Tibial artery (tissue), 4 donors: Measurements from ENCODE around the gene CCDC57.
A peak's percentile ranks its signal among the peaks of the same experiment; 100 is the strongest.

Experiments
- DNase-seq, 2 donors: peaks; one replicate each; pipeline ENCODE4 v3.0.0-alpha.2; 2019
- H3K27ac ChIP-seq, 2 donors: fragments of 200-600 bp; sonication (generic) in 1 of 2; 1 replicate in 1 of 2; 2 replicates in 1 of 2; pipeline ENCODE4 v1.5.1; 2018 to 2019; ENCODE audit warnings: mild to moderate bottlenecking in 1 of 2
- H3K27me3 ChIP-seq, 2 donors: fragments of 200-600 bp; sonication (generic) in 1 of 2; one replicate each; pipeline versions ENCODE4 v1.5.1 to v1.6.0; 2016 to 2019
- H3K36me3 ChIP-seq, 3 donors: fragments of 200-600 bp; sonication (generic) in 2 of 3; one replicate each; pipeline ENCODE4 v1.5.1; 2016 to 2019; ENCODE audit warnings: mild to moderate bottlenecking in 2 of 3
- H3K4me1 ChIP-seq, 4 donors: fragments of 200-600 bp; sonication (generic) in 2 of 4; 1 replicate in 3 of 4; 2 replicates in 1 of 4; pipeline ENCODE4 v1.5.1; 2016 to 2019
- H3K4me3 ChIP-seq, 2 donors: fragments of 200-600 bp; sonication (generic) in 1 of 2; 1 replicate in 1 of 2; 2 replicates in 1 of 2; pipeline ENCODE4 v1.5.1; 2018 to 2019; ENCODE audit warnings: mild to moderate bottlenecking in 2 of 2
- H3K9me3 ChIP-seq, 3 donors: fragments of 200-600 bp; sonication (generic) in 1 of 3; one replicate each; pipeline ENCODE4 v1.5.1; 2016 to 2019
- intact Hi-C: fragments of 100-400 bp; cut with DNase I; formaldehyde crosslinking; loops from one replicate; pipeline ENCODE4 v1.15.0; 2023; ENCODE audit warnings: low total_unique reads
- TF ChIP-seq, protein P1 (sequence below), 2 experiments: fragments of 200-600 bp in 1 of 2; fragments of 450-650 bp in 1 of 2; IDR thresholded peaks; one replicate each; pipeline ENCODE4 v1.5.1; 2017 to 2019; ENCODE audit warnings: antibody characterized with exemption in 2 of 2, mild to moderate bottlenecking in 1 of 2, moderate library complexity in 1 of 2

Gene CCDC57

DNA sequence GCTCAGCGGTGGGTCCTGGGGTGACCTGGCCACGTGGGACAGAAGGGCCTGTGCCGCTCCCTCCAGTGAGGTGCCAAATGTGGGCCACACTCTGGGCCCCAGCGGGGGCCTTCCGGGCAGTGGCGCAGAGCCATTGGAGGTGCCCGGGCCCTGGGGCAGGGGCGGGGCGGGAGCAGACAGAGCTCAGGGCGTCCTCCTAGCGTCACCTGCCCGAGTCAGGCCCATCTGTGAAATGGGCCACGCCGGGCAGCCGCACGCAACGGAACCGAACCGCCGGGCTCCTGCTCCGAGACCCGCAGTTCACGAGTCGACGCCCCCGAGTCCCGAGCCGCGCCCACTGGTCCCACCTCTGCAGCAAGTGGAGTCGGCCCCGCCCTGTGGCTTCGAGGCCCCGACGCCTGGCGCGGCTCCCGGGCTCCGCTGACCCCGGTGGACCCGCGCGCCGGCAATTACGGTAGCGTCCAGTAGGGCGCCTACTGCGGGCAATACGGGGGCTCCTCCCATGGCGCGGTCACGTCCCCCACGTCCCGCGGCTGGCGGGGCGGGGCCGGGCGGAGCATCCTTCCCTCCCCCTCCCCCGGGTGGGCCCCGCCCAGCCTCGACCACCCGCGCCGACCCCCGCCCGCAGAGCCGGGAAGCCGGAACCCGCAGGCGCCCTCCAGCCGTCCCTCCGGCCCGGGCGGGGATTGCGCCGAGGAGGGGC is 18.1 kb upstream of the CCDC57 start:
- H3K27me3 ChIP-seq, result peaks cover 0 to 29% of the 10 kb centered on the region in 2 donors
- H3K36me3 ChIP-seq, result no peaks in the 10 kb centered on the region
- TF ChIP-seq, protein P1, sequence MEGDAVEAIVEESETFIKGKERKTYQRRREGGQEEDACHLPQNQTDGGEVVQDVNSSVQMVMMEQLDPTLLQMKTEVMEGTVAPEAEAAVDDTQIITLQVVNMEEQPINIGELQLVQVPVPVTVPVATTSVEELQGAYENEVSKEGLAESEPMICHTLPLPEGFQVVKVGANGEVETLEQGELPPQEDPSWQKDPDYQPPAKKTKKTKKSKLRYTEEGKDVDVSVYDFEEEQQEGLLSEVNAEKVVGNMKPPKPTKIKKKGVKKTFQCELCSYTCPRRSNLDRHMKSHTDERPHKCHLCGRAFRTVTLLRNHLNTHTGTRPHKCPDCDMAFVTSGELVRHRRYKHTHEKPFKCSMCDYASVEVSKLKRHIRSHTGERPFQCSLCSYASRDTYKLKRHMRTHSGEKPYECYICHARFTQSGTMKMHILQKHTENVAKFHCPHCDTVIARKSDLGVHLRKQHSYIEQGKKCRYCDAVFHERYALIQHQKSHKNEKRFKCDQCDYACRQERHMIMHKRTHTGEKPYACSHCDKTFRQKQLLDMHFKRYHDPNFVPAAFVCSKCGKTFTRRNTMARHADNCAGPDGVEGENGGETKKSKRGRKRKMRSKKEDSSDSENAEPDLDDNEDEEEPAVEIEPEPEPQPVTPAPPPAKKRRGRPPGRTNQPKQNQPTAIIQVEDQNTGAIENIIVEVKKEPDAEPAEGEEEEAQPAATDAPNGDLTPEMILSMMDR (IDR thresholded peaks at IDR 0.05), result peak; percentile 58 to 72
- peak overlapping the region; percentile 82 to 92 for H3K27ac ChIP-seq
- no peaks in the 10 kb centered on the region for H3K9me3 ChIP-seq
- DNase-seq, result peak; percentile 78 to 94
- intact Hi-C loops, result no loop called here
- H3K4me3 ChIP-seq, result peak overlapping the region; percentile 56 to 58
- peaks cover 0 to 54% (median 46%) of the 10 kb centered on the region in 4 donors for H3K4me1 ChIP-seq

DNA sequence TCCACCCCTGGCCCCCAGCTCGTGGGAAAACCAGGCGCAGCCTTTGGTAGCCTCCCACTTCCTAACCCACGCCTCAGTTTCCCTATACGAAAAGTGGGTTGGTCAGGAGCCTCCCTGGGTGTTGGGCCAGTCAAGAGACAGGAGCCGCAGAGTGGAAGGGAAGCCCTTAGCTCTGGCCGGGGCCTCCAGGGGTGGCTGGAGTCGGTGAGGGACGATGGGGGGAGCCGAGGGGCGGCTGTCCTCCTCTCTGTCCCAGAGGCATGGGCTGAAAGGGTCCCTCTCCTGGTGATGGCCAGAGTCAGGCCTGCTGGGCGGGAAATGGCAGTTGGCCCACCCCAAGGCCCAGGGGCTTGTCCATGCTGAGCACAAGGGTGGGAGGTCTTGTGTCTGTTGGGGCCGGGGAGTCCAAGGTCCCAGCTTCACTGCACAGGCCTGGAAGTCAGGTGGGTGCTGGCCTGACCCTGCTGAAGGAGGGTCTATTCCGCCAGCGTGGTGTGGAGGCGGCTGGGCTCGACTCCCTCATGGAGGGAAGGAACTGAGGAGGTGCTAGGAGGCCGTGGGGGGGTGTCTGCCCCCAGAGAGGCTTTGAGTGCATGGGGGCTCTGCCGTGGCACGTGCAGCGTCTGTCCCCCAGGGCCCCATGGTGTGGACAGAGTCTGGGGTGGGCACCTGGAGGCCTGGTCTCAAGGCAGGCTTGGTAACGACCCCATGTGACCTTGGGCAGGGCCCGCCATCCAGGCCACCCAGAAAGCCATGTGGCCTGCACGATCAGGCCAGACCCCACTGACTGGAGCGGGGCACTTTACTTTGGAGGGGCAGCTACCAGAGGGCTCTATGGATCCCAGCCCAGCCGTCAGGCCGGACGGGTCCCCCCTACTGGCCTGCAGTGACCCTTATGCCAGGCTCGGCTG is 17.3 kb upstream of the CCDC57 start:
- DNase-seq, result peak in 1 of 2 donors; percentile 70
- Histone ChIP-seq H3K4me1 (peaks cover 0 to 53% (median 42%) of the 10 kb centered on the region in 4 donors), H3K36me3 (no peaks in the 10 kb centered on the region), H3K27me3 (peaks cover 0 to 33% of the 10 kb centered on the region in 2 donors), H3K27ac (peak overlapping the region; percentile 82 to 92), H3K9me3 (no peaks in the 10 kb centered on the region), H3K4me3 (peak overlapping the region; percentile 56 to 58)
- intact Hi-C loops, result no loop called here
- TF ChIP-seq, protein P1 (IDR thresholded peaks at IDR 0.05), result no peak

DNA sequence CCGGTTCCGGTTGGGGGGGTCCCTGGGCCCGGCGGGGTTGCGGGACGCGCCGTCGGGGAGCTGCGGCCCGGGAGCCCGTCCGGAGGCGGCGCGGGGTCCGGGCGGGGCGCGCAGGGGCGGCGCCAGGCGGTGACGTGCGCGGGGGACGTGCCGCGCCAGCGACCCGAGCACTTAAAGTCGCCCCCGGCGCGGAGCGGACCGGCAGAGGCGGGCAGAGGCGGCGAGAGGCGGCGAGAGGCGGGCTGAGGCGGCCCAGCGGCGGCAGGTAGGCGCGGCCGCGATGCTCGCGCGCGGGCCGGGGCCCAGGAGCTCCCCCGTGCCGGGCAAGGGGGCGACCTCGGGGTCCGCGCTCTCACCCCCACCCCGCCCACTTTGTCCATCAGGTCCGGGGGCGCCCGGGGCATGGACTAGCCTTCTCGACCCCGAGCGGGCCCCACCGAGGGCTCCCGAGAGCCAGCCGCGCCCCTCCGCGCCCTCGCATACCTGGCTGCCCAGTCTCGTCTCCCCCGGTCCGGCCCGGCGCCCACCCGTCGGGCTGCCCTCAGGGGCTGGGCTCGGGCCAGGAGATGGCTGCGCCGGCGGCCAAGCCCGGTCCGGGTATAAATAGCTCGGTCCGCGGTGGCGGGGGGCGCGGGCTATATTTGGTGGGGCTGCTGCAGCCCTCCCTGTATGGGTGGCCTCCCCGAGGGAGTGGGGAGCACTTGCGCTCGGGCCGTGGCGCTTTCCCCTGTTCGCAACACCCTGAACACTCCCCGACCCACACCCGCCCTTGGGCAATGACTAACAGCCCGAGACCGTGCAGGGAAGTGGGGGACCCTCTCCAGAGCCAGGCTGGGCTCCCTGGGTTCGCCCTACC is 16.4 kb upstream of the CCDC57 start, which contains the start of gene SLC16A3:
SLC16A3 (plus strand) TSS at position 201 of the 856 bp plus-strand sequence. CDS start 6,967 bp downstream, outside the sequence.
- intact Hi-C loops, result no loop called here
- peaks cover 0 to 33% of the 10 kb centered on the region in 2 donors for H3K27me3 ChIP-seq
- no peaks in the 10 kb centered on the region for H3K9me3 ChIP-seq
- H3K27ac ChIP-seq, result peak within 1 kb of the TSS; percentile 82 to 92
- TF ChIP-seq, protein P1 (IDR thresholded peaks at IDR 0.05), result no peak
- H3K4me1 ChIP-seq, result peaks cover 0 to 53% (median 42%) of the 10 kb centered on the region in 4 donors
- peak within 1 kb of the TSS; percentile 56 to 58 for H3K4me3 ChIP-seq
- DNase-seq, result peak in 1 of 2 donors; percentile 76
- no peaks in the 10 kb centered on the region for H3K36me3 ChIP-seq

DNA sequence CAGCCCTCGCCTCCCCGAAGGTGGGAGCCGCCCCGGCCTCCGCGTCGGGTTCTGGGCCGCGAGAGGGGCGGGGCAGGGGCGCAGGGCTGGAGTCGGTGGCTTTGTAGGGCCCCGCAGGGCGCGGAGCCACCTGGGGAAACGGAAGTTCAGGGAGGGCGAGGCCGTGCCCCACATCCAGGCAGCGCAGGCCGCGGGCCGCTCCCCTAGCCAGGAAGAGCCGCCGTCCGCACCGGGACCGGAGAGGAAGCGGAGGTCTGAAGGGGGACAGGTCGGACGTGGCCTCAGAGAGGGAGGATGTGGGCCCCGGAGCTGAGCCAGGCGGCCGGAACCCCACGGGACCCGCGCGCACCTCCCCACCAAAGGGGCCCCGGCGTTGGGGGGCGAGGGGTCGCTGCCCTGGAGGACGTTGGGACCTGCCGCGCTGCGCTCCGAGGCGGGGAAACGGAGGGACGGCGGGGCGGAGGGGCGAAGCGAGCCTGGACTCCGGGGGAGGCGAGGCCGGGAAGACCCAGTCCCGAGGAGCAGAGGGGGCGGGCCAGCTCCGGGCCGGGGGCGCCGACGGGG is 15.7 kb upstream of the CCDC57 start:
- no peaks in the 10 kb centered on the region for H3K9me3 ChIP-seq
- peak in 1 of 2 donors; percentile 79 for DNase-seq
- H3K27ac ChIP-seq, result peak overlapping the region; percentile 81 to 82
- peaks cover 0 to 50% (median 42%) of the 10 kb centered on the region in 4 donors for H3K4me1 ChIP-seq
- H3K36me3 ChIP-seq, result no peaks in the 10 kb centered on the region
- intact Hi-C loops, result no loop called here
- H3K27me3 ChIP-seq, result peaks cover 0 to 33% of the 10 kb centered on the region in 2 donors
- TF ChIP-seq, protein P1 (IDR thresholded peaks at IDR 0.05), result no peak
- H3K4me3 ChIP-seq, result peak overlapping the region; percentile 56 to 58
